NT2/D1 (cell line): ENCODE measurements around the gene LIPE.

ENCODE experiments used
- YY1 ChIP-seq: IDR thresholded peaks from 2 replicates; pipeline ENCODE4 v1.6.1; 2011; ENCODE audit not compliant: insufficient read length, insufficient read depth
- ZNF274 ChIP-seq: IDR thresholded peaks from 2 replicates; pipeline ENCODE4 v1.6.1; 2011; ENCODE audit warnings: mild to moderate bottlenecking, low read depth, low read length

GRCh38 chr19:42366673-42367072, 60.5 kb downstream of the LIPE start:
- TF ChIP-seq ZNF274 (no peak), YY1 (no peak)
